Smooth muscle cell (in vitro differentiated cells): ENCODE results near the gene GSK3B. TPM values are rescaled to one million over a fixed set of nuclear protein-coding genes. Genes with fewer than 3 reads are reported as not detected.

Experiments used
- DNase-seq: peaks from one replicate; lab custom pipeline; 2025; ENCODE audit not compliant: unreplicated experiment; lab: John Stamatoyannopoulos, UW
- H2AFZ ChIP-seq: fragments of 200-600 bp; sonication (generic); 2 replicates; pipeline ENCODE4 v1.6.0; 2016; ENCODE audit warnings: antibody characterized with exemption, low read depth, mild to moderate bottlenecking
- H3F3A ChIP-seq: fragments of 200-600 bp; sonication (generic); 2 replicates; pipeline ENCODE4 v1.6.0; 2017; ENCODE audit warnings: antibody characterized with exemption, low read depth
- H3K27ac ChIP-seq: fragments of 200-600 bp; sonication (generic); 2 replicates; pipeline ENCODE4 v1.5.1; 2016; ENCODE audit warnings: low read depth, mild to moderate bottlenecking
- H3K27me3 ChIP-seq: fragments of 200-600 bp; sonication (generic); 2 replicates; pipeline ENCODE4 v1.6.1; 2016; ENCODE audit warnings: low read depth, mild to moderate bottlenecking
- H3K36me3 ChIP-seq: fragments of 200-600 bp; sonication (generic); 2 replicates; pipeline ENCODE4 v1.5.1; 2016; ENCODE audit warnings: low read depth
- H3K4me1 ChIP-seq: fragments of 200-600 bp; sonication (generic); 2 replicates; pipeline ENCODE4 v1.5.1; 2016; ENCODE audit warnings: low read depth
- H3K4me2 ChIP-seq: fragments of 200-600 bp; sonication (generic); 2 replicates; pipeline ENCODE4 v1.6.0; 2016; ENCODE audit warnings: mild to moderate bottlenecking
- H3K4me3 ChIP-seq: fragments of 200-600 bp; sonication (generic); 2 replicates; pipeline ENCODE4 v1.5.1; 2016; ENCODE audit warnings: mild to moderate bottlenecking
- H3K79me2 ChIP-seq: fragments of 200-600 bp; sonication (generic); 2 replicates; pipeline ENCODE4 v1.6.0; 2016; ENCODE audit warnings: low read depth, mild to moderate bottlenecking
- H3K9ac ChIP-seq: fragments of 200-600 bp; sonication (generic); 2 replicates; pipeline ENCODE4 v1.6.0; 2016; ENCODE audit warnings: low read depth
- H3K9me3 ChIP-seq: fragments of 200-600 bp; sonication (generic); replicated peaks from 2 replicates; pipeline ENCODE4 v1.5.1; 2016; ENCODE audit warnings: low read depth
- H4K20me1 ChIP-seq: fragments of 200-600 bp; sonication (generic); 2 replicates; pipeline ENCODE4 v1.6.0; 2016; ENCODE audit warnings: low read depth
- CTCF ChIP-seq: fragments of 200-600 bp; sonication (generic); IDR thresholded peaks from 2 replicates; pipeline ENCODE4 v1.5.1; 2017; ENCODE audit warnings: borderline replicate concordance, mild to moderate bottlenecking, antibody characterized with exemption; ENCODE audit not compliant: insufficient read depth, poor library complexity, severe bottlenecking
- WGBS: methylation state at CpG from one replicate; pipeline ENCODE4 v1.1.7; 2016; ENCODE audit warnings: low lambda C conversion rate; 5-methylcytosine and 5-hydroxymethylcytosine counted together
- polyA plus RNA-seq: library from polyadenylated mRNA; unstranded; fragments of >200 nt; fragmentation: Nextera tagmentation; extraction: Ambion mirVana; gene quantifications from 2 replicates; pipeline ENCODE4 v1.2.1, GENCODE V29; 2016
- total RNA-seq: library from RNA; depleted of rRNA; stranded (reverse); fragments of >200 nt; gene quantifications from 2 replicates; pipeline ENCODE4 v1.2.3, GENCODE V29; 2014

The GSK3B gene
- total and polyA plus RNA-seq, 2 experiments from 2014 or later: 27.3 to 61.8 TPM

GRCh38 chr3:119899192-119899511 lies 195.1 kb downstream of the GSK3B start:
- peaks cover 3% of the 10 kb centered on the region for H3K36me3 ChIP-seq
- H3K4me2 ChIP-seq: no peak overlapping the region
- H2AFZ ChIP-seq: no peak overlapping the region
- H3K9me3 ChIP-seq: no peaks in the 10 kb centered on the region
- H3K4me1 ChIP-seq: no peaks in the 10 kb centered on the region
- TF ChIP-seq CTCF: no peak
- H3K79me2 ChIP-seq: peaks cover 5% of the 10 kb centered on the region
- no peaks in the 10 kb centered on the region for H3K27me3 ChIP-seq
- H4K20me1 ChIP-seq: peaks cover 7% of the 10 kb centered on the region
- DNase-seq: no peak
- no peak overlapping the region for H3K4me3 ChIP-seq
- no peaks in the 10 kb centered on the region for H3F3A ChIP-seq
- no peak overlapping the region for H3K27ac ChIP-seq
- no peak overlapping the region for H3K9ac ChIP-seq

GRCh38 chr3:119898478-119899191 lies 195.6 kb downstream of the GSK3B start:
- H3K9me3 ChIP-seq: no peaks in the 10 kb centered on the region
- H3K27ac ChIP-seq: no peak overlapping the region
- H3K36me3 ChIP-seq: peaks cover 3% of the 10 kb centered on the region
- H3K27me3 ChIP-seq: no peaks in the 10 kb centered on the region
- TF ChIP-seq CTCF: no peak
- no peak overlapping the region for H3K4me2 ChIP-seq
- no peaks in the 10 kb centered on the region for H3K4me1 ChIP-seq
- no peak overlapping the region for H3K9ac ChIP-seq
- peaks cover under 1% of the 10 kb centered on the region for H3K79me2 ChIP-seq
- DNase-seq: no peak
- no peak overlapping the region for H2AFZ ChIP-seq
- H3F3A ChIP-seq: no peaks in the 10 kb centered on the region
- 97% methylated on average over 6 of the region's 6 CpGs for WGBS
- no peak overlapping the region for H3K4me3 ChIP-seq
- peaks cover 7% of the 10 kb centered on the region for H4K20me1 ChIP-seq

GRCh38 chr3:119894195-119894594 lies 200.1 kb downstream of the GSK3B start:
- Histone ChIP-seq H3K4me3 (no peak overlapping the region), H3F3A (no peaks in the 10 kb centered on the region), H3K4me1 (no peaks in the 10 kb centered on the region), H3K36me3 (peaks cover 13% of the 10 kb centered on the region), H3K27ac (no peak overlapping the region), H3K79me2 (peaks cover 8% of the 10 kb centered on the region), H3K9ac (no peak overlapping the region), H3K27me3 (no peaks in the 10 kb centered on the region), H3K9me3 (no peaks in the 10 kb centered on the region), H2AFZ (no peak overlapping the region), H3K4me2 (no peak overlapping the region), H4K20me1 (no peaks in the 10 kb centered on the region)
- DNase-seq: no peak
- TF ChIP-seq CTCF: no peak
- WGBS: 96% methylated on average over 2 of the region's 2 CpGs

GRCh38 chr3:119893769-119894168 lies 200.5 kb downstream of the GSK3B start:
- H3F3A ChIP-seq: no peaks in the 10 kb centered on the region
- H3K4me3 ChIP-seq: no peak overlapping the region
- no peak overlapping the region for H2AFZ ChIP-seq
- no peak overlapping the region for H3K4me2 ChIP-seq
- no peaks in the 10 kb centered on the region for H4K20me1 ChIP-seq
- no peak for TF ChIP-seq CTCF
- 90% methylated on average over 1 of the region's 1 CpG for WGBS
- H3K36me3 ChIP-seq: peaks cover 13% of the 10 kb centered on the region
- H3K9me3 ChIP-seq: no peaks in the 10 kb centered on the region
- H3K4me1 ChIP-seq: no peaks in the 10 kb centered on the region
- H3K9ac ChIP-seq: no peak overlapping the region
- H3K79me2 ChIP-seq: peaks cover 8% of the 10 kb centered on the region
- DNase-seq: no peak
- no peaks in the 10 kb centered on the region for H3K27me3 ChIP-seq
- H3K27ac ChIP-seq: no peak overlapping the region
